HEK293 (cell line): ENCODE data around the gene KMT2A.

Experiments
- GLI2 ChIP-seq: fragments of 450-650 bp; formaldehyde crosslinking; IDR thresholded peaks from 2 replicates; pipeline ENCODE4; 2017; ENCODE audit warnings: missing biosample characterization, missing genetic modification characterization, low read depth, borderline replicate concordance
- HOXA7 ChIP-seq: sonication (generic); formaldehyde crosslinking; IDR thresholded peaks from 2 replicates; pipeline ENCODE4 v1.8.1; 2022; ENCODE audit warnings: missing genetic modification reagents, borderline replicate concordance
- OSR2 ChIP-seq: fragments of 450-650 bp; formaldehyde crosslinking; IDR thresholded peaks from 2 replicates; pipeline ENCODE4 v1.5.1; 2016; ENCODE audit warnings: missing biosample characterization, missing genetic modification characterization
- RBAK ChIP-seq: fragments of 450-650 bp; formaldehyde crosslinking; IDR thresholded peaks from 2 replicates; pipeline ENCODE4 v1.5.1; 2016; ENCODE audit warnings: missing biosample characterization, missing genetic modification characterization
- ZBTB7A ChIP-seq: fragments of 450-650 bp; formaldehyde crosslinking; IDR thresholded peaks from 2 replicates; pipeline ENCODE4 v1.5.1; 2016; ENCODE audit warnings: low read depth, missing biosample characterization, missing genetic modification characterization
- ZNF2 ChIP-seq: fragments of 450-650 bp; formaldehyde crosslinking; IDR thresholded peaks from 2 replicates; pipeline ENCODE4 v1.5.1; 2016; ENCODE audit warnings: missing biosample characterization, missing genetic modification characterization
- ZNF202 ChIP-seq: fragments of 450-650 bp; formaldehyde crosslinking; IDR thresholded peaks from 2 replicates; pipeline ENCODE4 v1.5.1; 2016; ENCODE audit warnings: missing biosample characterization, missing genetic modification characterization, borderline replicate concordance
- ZNF221 ChIP-seq: fragments of 450-650 bp; formaldehyde crosslinking; IDR thresholded peaks from 2 replicates; pipeline ENCODE4 v1.5.1; 2017; ENCODE audit warnings: missing biosample characterization, missing genetic modification characterization, borderline replicate concordance
- ZNF837 ChIP-seq: fragments of 450-650 bp; formaldehyde crosslinking; IDR thresholded peaks from 2 replicates; pipeline ENCODE4 v1.5.1; 2016; ENCODE audit warnings: missing biosample characterization, missing genetic modification characterization
- ZSCAN30 ChIP-seq: fragments of 450-650 bp; IDR thresholded peaks from 2 replicates; pipeline ENCODE4 v1.5.1; 2018; ENCODE audit warnings: missing biosample characterization, mild to moderate bottlenecking, missing genetic modification characterization, moderate library complexity
- TF ChIP-seq, protein P1 (sequence below): fragments of 450-650 bp; formaldehyde crosslinking; IDR thresholded peaks from 2 replicates; pipeline ENCODE4 v1.5.1; 2016; ENCODE audit warnings: missing biosample characterization, missing genetic modification characterization
- TF ChIP-seq, protein P2 (sequence below): fragments of 450-650 bp; formaldehyde crosslinking; IDR thresholded peaks from 2 replicates; pipeline ENCODE4 v1.5.1; 2016; ENCODE audit warnings: missing biosample characterization, missing genetic modification characterization
- TF ChIP-seq, protein P3 (sequence below): fragments of 450-650 bp; formaldehyde crosslinking; IDR thresholded peaks from 2 replicates; pipeline ENCODE4 v1.5.1; 2017; ENCODE audit warnings: missing biosample characterization, missing genetic modification characterization
- TF ChIP-seq, protein P4 (sequence below): fragments of 450-650 bp; formaldehyde crosslinking; IDR thresholded peaks from 2 replicates; pipeline ENCODE4 v1.5.1; 2016; ENCODE audit warnings: missing biosample characterization, missing genetic modification characterization

DNA sequence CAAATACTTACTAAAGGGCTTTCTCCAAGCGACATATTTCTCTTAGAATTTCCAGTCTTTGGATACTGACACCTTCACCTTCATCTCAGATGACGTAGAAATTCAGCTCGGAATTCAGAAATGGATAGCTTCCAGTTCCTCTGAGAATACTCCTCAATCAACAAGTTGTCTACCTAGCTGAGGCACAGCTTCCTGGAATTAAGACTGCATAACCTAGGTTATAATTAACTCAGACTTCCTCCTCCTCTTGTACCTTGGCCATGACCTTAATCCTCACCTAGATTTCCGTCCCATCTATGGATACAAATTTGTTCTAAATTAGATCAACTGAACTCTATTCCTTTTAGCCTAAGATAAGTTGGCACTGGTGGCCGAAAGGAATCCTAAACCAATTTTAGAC lies 17.5 kb upstream of the KMT2A start:
- TF ChIP-seq, protein P1, sequence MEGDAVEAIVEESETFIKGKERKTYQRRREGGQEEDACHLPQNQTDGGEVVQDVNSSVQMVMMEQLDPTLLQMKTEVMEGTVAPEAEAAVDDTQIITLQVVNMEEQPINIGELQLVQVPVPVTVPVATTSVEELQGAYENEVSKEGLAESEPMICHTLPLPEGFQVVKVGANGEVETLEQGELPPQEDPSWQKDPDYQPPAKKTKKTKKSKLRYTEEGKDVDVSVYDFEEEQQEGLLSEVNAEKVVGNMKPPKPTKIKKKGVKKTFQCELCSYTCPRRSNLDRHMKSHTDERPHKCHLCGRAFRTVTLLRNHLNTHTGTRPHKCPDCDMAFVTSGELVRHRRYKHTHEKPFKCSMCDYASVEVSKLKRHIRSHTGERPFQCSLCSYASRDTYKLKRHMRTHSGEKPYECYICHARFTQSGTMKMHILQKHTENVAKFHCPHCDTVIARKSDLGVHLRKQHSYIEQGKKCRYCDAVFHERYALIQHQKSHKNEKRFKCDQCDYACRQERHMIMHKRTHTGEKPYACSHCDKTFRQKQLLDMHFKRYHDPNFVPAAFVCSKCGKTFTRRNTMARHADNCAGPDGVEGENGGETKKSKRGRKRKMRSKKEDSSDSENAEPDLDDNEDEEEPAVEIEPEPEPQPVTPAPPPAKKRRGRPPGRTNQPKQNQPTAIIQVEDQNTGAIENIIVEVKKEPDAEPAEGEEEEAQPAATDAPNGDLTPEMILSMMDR (tag by site-specific recombination) = no peak
- no peak for TF ChIP-seq ZNF221 (tag by site-specific recombination)
- TF ChIP-seq, protein P2, sequence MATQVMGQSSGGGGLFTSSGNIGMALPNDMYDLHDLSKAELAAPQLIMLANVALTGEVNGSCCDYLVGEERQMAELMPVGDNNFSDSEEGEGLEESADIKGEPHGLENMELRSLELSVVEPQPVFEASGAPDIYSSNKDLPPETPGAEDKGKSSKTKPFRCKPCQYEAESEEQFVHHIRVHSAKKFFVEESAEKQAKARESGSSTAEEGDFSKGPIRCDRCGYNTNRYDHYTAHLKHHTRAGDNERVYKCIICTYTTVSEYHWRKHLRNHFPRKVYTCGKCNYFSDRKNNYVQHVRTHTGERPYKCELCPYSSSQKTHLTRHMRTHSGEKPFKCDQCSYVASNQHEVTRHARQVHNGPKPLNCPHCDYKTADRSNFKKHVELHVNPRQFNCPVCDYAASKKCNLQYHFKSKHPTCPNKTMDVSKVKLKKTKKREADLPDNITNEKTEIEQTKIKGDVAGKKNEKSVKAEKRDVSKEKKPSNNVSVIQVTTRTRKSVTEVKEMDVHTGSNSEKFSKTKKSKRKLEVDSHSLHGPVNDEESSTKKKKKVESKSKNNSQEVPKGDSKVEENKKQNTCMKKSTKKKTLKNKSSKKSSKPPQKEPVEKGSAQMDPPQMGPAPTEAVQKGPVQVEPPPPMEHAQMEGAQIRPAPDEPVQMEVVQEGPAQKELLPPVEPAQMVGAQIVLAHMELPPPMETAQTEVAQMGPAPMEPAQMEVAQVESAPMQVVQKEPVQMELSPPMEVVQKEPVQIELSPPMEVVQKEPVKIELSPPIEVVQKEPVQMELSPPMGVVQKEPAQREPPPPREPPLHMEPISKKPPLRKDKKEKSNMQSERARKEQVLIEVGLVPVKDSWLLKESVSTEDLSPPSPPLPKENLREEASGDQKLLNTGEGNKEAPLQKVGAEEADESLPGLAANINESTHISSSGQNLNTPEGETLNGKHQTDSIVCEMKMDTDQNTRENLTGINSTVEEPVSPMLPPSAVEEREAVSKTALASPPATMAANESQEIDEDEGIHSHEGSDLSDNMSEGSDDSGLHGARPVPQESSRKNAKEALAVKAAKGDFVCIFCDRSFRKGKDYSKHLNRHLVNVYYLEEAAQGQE (tag by site-specific recombination) = no peak
- TF ChIP-seq RBAK (tag by site-specific recombination) = no peak
- no peak for TF ChIP-seq ZNF837
- TF ChIP-seq GLI2 = no peak
- no peak for TF ChIP-seq OSR2 (tag by site-specific recombination)
- TF ChIP-seq ZNF202 (tag by site-specific recombination) = no peak
- no peak for TF ChIP-seq HOXA7 (CRISPR knock-in tag)
- TF ChIP-seq ZBTB7A (tag by site-specific recombination) = no peak
- TF ChIP-seq ZSCAN30 (tag by site-specific recombination) = no peak
- TF ChIP-seq, protein P3, sequence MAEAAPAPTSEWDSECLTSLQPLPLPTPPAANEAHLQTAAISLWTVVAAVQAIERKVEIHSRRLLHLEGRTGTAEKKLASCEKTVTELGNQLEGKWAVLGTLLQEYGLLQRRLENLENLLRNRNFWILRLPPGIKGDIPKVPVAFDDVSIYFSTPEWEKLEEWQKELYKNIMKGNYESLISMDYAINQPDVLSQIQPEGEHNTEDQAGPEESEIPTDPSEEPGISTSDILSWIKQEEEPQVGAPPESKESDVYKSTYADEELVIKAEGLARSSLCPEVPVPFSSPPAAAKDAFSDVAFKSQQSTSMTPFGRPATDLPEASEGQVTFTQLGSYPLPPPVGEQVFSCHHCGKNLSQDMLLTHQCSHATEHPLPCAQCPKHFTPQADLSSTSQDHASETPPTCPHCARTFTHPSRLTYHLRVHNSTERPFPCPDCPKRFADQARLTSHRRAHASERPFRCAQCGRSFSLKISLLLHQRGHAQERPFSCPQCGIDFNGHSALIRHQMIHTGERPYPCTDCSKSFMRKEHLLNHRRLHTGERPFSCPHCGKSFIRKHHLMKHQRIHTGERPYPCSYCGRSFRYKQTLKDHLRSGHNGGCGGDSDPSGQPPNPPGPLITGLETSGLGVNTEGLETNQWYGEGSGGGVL (tag by site-specific recombination) = no peak
- TF ChIP-seq, protein P4, sequence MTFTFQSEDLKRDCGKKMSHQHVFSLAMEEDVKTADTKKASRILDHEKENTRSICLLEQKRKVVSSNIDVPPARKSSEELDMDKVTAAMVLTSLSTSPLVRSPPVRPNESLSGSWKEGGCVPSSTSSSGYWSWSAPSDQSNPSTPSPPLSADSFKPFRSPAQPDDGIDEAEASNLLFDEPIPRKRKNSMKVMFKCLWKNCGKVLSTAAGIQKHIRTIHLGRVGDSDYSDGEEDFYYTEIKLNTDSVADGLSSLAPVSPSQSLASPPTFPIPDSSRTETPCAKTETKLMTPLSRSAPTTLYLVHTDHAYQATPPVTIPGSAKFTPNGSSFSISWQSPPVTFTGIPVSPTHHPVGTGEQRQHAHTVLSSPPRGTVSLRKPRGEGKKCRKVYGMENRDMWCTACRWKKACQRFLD (tag by site-specific recombination) = no peak
- no peak for TF ChIP-seq ZNF2 (tag by site-specific recombination)
